ENCODE results near the gene PIGR.
"Not testable (repeated sequence)": the region's sequence is repeated elsewhere in the genome, so short reads cannot be mapped to it uniquely, and the experiment has no call there.

PIGR gene

DNA sequence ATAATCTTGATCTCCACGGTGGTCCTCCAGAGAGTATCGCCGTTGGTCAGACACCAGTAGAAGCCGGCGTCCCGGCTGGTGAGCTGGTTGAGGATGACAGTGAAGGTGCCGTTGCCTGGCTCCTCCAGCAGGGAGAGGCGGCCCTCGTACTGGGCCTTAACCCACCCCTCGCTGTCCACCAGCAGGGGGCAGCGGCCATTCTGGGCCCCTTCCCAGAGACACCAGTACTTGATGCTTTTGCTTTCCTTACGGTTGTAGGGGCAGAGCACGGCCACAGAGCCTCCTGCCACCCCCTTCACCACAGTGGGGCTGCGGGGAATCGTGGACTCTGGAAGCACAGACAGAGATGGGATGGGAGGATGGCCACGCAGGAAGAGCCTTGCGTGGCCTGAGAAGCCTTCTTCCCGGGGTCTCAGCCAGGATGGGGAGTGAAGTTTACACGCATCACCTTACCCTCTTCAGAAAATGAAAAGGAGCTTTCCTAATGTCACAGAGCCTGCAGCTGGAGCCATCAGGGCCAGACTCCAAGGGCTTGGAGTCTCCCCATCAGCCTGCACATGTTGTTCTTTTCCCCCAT is 10.7 kb downstream of the PIGR start:
- DNase-seq (ENCODE audit: low read depth in 4 of 4, low spot score in 1 of 4) = no peak

DNA sequence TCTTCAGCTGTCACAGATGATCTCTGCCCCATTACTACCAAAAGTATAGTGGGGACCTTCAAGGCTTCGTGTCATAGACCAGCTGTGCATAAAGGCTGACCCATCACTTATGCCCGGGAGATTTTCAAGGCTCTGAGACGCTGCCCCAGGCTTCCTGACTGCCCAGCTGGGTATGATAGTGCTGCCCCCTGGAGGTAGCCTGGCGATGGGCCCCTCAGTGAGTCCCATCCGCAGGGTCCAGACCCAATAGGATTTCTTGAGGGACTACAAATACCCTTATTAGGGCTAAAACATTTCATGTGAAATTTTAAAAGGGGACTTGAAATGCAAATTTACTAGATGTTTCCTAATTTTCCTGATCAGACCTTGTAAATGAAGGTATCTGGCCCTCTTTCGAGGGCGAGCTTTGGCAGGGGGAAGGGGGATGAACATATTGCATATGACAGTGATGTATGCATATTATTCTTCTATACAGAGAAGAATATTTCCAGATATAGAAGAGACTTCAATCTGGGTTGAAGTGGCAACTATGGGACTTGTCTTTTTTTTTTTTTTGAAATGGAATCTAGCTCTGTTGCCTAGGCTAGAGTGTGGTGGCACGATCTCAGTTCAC is 12.8 kb downstream of the PIGR start:
- DNase-seq (ENCODE audit: low read depth in 4 of 4, low spot score in 1 of 4) = peak in 3 of 4 experiments; percentile 52 to 59 (median 59)

DNA sequence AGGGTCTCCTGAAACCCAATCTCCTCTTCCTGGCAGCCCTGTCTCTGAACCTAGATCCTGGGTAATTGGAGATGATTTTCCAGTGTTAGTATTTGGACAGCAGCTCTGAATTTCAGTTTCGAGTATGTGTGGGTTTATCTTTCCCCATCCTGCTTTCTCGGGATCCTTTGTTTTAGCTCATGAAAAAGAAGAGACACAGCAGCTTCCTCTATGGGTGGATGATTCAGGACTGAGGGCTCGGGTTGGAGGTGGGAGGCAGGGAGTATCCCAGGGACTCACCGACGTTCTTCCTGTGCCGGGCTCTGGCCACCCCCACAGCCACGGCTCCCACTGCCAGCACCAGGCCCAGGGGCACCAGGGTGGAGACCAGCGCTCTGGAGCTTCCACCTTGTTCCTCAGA is 14.1 kb downstream of the PIGR start:
- DNase-seq (ENCODE audit: low read depth in 4 of 4, low spot score in 1 of 4) = no peak

DNA sequence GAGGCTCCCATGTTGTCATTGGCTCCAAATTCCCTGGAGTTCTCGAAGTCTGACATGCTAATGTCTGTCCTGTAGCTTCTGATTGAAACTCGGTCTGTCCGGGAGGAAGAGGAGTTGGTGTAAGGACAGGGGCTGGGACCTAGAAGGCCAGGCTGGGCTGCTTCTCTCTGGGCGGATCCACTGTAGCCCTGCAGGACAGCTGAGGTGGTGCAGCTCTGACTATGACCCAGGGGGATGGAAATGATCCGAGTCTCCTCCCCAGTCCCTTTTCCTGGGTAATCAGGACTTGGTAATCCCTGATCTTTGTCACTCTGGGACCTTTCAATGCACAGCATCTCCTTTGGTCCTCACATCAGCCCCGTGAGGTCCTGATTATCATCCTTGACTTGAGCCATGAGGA is 14.6 kb downstream of the PIGR start:
- DNase-seq (ENCODE audit: low read depth in 4 of 4, low spot score in 1 of 4) = no peak

DNA sequence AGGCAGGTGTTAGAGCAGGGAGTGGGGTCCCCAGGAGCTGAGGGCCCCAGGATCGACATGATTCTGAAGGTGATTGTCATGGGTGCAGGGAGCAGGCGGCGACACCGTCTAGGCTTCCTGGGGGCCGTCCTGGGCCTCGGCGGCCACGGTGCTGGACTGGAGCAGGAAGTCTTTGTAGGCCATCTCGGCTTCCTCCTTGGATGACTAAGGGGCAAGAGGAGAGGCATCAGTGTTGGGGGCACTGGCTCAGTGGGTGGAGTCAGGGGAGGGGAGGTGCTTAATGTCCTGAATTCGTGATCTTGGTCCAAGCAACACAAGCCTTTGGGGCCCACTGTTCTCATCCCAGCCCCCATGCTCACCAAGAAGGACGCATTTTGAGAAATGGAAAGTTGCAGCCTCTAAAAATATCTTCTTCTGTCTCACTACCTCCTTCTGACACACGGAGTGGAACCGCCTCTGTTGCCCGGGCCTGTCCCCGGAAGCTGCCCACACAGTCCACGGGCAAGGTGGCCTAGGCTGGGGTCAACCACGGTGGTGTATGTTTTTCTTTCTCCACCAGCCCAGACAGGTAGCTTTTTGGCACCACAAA is 16.0 kb downstream of the PIGR start:
- DNase-seq (ENCODE audit: low read depth in 4 of 4, low spot score in 1 of 4) = no peak

DNA sequence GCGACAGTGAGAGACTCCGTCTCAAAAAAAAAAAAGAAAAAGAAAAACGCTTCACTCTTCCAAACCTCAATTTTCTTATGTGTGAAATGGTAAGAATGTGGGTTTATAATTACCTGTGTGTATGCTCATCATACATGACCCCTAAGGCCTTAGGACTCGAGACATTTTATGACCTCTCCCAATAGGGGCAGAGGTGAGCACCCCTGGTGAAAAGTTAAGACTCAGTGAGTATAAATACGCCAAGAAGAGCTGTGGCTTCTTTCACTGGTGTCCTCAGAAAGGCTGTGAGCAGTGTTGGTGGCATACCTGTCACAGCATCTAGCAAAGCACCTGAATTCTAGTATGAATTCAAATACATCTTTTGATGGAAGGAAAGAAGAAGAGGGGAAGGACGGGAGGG is 16.7 kb downstream of the PIGR start:
- no peak for DNase-seq (ENCODE audit: low read depth in 4 of 4, low spot score in 1 of 4)

DNA sequence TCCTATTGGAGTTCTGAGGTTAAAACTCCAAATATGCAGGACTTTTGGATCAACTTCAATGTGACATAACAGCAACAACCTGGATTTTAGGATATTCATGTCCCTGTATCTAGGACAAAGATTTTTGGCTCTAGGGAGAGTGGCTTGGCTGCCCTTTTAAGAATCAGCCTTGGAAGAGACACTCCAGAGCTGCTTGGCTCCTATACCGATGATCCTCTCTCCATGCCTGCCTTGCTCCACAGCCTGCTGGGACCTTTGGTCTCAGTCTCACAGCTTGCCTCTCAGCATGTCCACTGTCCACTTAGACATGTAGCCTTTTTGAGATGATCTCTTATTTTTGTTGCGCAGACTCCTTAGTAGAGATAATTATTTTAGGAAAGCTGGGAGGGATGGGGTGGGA is 20.0 kb downstream of the PIGR start:
- DNase-seq (ENCODE audit: low read depth in 4 of 4, low spot score in 1 of 4) = no peak

DNA sequence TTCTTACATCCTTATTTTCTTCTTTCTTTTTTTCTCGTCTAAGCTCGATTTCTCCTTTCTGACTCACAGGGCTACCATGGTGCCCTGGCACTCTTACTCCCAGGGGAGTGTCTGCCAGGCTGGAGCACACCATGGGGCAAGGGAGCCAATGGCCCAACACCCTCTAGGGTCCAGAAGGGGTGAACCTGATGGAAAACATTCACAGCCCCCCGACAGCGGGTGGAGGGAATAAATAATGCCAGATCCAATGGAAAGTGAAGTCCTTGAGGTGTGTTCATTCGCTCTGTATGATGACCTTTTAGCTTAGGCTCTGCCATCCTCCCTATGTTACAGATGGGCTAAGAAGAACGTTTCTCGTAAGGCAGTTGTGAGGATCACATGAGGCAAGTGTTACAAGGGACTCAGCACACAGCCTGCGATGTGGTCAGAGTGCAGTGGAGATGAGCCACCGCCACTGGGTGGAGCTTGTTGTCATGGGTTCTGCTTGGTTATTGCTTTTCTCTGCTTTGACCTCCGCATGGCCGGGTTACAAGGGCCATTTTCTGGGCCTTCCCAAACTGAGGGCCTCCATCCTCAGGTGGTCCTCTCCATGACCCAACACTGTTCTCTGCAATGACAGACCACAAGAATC is 21.0 kb downstream of the PIGR start:
- no peak for DNase-seq (ENCODE audit: low read depth in 4 of 4, low spot score in 1 of 4)

DNA sequence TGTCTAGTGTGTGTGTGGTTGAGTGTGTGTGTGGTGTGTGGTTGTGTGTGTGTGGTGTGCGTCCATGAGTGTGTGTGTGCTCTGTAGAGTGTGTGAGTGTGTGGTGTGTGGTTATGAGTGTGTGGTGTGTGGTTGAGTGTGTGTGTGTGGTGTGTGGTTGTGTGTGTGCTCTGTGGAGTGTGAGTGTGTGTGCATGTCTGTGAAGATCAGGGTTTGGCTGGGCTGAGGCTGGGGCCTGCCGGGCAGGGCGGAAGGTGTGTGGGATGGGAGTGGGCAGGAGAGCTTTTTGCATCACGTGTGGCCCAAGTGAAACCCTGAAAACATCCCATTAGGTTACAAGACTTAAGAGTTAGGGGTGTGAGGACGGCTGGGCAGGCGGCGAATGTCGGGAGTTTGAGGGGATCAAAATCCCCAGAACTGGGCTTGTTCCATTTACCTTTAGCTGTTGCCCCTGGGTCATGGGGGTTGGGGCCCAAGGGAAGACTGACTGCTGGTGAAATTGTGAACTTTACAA is 21.6 kb downstream of the PIGR start:
- DNase-seq (ENCODE audit: low read depth in 4 of 4, low spot score in 1 of 4) = no peak

DNA sequence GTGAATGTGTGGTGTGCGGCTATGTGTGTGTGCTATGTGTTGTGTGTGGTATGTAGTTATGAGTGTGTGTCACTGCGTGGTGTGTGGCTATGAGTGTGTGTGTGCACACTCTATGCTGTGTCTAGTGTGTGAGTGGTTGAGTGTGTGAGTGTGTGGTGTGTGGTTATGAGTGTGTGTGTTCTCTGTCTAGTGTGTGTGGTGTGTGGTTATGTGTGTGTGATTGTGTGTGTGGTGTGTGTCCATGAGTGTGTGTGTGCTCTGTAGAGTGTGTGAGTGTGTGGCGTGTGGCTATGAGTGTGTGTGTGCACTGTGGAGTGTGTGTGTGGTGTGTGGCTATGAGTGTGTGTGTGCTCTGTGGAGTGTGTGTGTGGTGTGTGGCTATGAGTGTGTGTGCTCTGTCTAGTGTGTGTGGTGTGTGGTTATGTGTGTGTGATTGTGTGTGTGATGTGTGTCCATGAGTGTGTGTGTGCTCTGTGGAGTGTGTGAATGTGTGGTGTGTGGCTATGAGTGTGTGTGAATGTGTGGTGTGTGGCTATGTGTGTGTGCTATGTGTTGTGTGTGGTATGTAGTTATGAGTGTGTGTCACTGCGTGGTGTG is 22.2 kb downstream of the PIGR start:
- DNase-seq (ENCODE audit: low read depth in 4 of 4, low spot score in 1 of 4) = not testable (repeated sequence)

DNA sequence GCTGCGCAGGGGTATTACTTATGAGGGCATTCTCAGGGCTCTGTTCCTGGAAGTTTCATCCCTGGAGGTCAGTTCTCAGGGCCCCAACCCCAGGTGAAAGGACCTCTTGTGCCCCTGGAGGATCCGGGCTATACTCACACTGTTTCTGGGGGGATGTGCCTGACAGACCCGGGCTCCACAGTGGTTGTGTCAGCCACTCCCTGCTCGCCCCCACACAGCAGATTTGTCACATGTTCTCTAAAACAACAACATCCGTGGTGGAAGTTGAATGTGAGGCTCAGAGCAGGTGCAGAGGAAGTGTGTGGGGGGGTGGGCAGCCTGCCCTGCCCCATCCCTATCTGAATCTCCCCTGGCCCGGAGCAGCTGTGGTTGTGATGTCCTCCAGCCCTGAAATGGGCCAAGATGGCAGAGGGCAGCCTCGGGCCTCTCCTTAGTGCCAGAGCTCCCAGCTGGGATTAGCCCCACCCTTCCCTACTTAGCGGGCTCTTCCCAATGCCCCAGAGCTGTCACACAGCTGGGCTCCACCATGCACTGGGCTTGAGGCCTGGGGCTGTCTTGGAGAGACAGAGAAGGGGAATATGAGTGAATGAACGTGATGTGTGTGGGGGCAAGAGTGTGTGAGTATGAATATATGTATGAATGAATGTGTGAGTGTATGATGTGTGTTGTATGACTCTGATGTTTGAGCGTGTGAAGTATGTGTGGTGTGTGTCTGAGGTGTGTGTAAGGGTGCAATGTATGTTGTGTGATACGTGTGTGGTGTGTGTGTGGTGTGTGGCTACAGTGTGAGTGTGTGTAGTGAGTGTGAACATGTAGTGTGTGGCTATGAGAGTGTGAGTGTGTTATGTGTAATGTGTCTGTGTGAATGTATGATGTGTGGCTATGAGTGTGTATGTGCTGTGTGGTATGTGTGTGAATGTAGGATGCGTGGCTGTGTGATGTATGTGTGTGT is 23.0 kb downstream of the PIGR start:
- peak in 2 of 4 experiments; percentile 33 to 54 for DNase-seq (ENCODE audit: low read depth in 4 of 4, low spot score in 1 of 4)

DNA sequence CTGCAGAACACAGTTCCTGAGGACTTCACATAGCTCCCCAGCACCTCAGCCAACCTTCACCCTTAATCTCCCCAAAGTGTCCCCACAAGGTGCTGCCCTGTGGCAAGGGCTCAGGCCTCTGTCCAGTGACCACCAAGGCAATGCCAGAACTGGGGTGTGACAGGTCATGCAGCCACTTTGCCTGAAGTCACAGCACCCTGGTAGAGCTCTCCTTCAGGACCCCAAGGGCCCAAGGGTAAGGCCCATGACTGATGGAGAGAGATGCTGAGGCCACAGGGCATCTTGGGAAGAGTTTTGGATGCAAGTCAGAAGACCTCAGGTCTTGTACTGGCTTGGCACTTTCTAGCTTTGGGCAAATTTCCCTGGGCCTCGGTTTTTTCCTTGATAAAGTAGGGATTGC is 23.7 kb downstream of the PIGR start:
- no peak for DNase-seq (ENCODE audit: low read depth in 4 of 4, low spot score in 1 of 4)

DNA sequence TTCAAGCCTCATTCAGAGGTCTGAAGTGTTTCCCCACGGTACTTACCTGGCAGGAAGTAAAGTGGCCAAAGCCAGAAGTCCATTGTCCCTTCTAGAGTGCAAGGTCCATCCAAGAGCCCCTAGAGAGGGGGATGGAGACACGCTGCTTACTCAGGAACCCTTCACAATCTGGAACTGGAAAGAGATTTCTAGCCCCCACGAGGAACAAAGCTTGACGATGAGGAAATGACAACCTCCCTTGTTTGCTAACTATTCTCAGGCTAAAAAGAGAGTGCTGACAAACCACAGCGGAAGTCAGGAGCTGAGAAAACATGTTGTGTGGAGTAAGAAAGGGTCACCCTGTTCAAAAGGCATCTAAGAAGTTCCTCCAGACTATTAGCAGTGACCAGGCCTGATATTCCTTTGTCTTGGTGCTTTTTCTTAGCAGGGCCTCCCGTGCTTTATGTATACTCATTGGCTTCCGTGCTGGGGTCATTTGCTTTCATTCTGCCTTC is 24.4 kb downstream of the PIGR start, which contains the start of gene FCMR:
Gene FCMR (minus strand): TSS at position 170 of the 494 bp plus-strand sequence. CDS start 87 bp downstream, at position 83.
- no peak for DNase-seq (ENCODE audit: low read depth in 4 of 4, low spot score in 1 of 4)

DNA sequence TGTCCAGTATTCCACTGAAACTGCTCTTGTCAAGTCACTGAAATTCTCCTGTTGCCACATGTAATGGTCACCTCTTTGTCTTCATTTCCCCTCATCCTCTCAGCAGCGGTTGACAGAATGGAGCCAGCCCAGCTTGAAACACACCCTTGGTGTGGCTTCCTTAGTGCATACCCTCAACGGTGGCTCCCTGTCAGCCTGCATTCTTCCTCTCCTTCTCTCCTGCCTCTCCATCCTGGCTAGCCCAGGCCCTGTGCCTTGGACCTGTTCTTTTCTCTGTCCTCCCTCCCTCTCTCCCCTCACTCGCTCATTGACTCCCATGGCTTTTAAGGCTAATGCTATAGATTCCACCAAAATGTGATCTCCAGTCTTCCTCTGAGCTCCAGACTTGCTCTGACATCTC is 28.2 kb downstream of the PIGR start:
- DNase-seq (ENCODE audit: low read depth in 4 of 4, low spot score in 1 of 4) = no peak

DNA sequence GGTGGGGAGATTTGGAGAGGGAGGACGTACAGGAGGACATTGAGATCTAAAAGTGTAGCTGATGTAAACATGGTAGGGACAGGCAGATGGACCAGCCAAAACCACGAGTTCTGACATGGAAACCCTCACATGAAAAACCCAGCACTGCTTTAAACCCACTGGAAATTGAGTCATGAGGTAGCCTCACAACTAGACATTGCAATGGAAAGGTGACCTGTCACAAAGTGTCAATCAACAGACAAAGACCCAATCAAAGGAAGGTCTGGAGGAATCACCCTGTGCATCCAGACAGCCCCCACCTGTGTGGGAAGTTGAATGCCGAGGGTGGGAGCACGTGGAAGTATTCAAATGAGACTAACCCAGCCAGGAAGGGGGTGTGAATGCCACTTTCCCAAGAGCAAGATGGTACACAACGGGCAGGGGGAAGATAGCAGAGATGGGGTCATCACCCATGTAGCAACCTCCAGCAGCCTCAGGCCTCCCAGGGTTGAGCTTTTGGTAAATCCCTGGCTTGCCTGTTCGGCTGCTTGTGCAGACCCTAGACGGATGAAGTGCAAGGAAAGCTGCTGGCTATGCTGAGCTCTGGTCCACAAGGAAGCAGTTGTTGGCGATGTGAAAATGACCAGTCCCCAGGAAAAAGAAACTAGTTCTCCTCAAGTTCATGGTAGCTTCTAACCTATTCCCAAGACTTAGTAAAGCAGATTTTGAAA is 30.1 kb downstream of the PIGR start:
- DNase-seq (ENCODE audit: low read depth in 4 of 4, low spot score in 1 of 4) = no peak

DNA sequence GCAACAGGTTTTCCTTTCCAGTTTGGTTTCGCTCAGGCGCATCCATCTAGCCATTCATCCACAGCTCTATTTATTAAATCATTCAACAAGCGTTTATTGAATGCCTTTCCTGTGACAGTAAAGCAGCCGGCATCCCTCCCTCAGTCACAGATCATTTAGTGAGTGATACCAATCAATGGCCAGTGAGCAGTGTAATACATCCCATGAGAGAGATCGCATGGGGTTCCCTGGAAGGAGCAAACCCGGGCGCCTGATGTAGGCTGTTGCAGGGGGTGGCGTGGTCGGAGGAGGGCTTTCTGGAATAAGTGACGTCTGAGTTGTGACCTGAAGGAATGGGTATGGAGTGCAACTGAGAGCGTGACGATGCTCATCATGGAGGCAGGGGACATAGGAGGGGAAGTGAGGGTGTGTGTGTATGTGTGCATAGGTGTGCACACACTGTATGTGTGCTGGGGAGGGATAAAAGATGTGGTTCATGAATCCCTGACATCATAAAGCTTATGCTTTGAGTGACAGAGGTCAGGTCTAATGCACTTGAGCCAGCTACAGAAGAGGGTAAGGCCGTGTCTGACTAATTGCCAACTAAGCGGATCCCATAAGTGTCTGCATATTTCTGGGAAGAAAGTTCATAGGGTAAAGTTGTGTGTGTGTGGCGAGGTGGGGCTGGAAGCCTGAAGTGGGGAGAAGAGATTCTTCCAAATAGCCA is 31.1 kb downstream of the PIGR start:
- DNase-seq (ENCODE audit: low read depth in 4 of 4, low spot score in 1 of 4) = no peak

DNA sequence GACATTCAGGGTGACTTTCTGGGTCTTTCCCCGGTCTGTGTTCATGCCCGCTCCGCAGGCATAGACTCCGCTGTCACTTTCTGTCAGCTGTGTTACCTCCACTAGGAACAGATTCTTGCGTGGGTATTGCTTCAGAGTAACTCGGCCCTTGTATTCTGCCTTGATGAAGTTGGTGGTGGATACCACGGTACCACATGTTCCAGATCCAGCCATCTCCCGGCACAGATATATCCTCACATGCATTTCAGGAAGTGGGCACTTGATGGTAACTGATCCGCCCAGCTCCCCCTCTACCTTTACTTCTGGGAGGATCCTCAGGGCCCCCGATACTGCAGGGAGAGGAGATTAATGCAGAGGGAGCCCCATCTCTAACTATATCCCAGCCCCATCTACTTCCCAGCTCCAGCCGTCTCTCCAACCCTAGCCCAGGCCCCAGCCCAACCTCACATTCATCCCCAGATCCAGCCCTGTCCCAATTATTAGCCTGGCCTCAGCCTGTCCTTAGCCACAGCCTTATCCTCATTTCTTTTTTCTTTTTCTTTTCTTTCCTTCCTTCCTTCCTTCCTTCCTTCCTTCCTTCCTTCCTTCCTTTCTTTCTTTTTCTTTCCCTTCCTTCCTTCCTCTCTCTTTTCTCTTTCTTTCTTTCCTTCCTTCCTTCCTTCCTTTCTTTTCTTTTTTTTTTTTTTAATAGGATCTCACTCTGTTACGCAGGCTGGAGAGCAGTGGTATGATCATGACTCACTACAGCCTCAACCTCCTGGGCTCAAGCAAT is 32.3 kb downstream of the PIGR start:
- DNase-seq (ENCODE audit: low read depth in 4 of 4, low spot score in 1 of 4) = no peak

DNA sequence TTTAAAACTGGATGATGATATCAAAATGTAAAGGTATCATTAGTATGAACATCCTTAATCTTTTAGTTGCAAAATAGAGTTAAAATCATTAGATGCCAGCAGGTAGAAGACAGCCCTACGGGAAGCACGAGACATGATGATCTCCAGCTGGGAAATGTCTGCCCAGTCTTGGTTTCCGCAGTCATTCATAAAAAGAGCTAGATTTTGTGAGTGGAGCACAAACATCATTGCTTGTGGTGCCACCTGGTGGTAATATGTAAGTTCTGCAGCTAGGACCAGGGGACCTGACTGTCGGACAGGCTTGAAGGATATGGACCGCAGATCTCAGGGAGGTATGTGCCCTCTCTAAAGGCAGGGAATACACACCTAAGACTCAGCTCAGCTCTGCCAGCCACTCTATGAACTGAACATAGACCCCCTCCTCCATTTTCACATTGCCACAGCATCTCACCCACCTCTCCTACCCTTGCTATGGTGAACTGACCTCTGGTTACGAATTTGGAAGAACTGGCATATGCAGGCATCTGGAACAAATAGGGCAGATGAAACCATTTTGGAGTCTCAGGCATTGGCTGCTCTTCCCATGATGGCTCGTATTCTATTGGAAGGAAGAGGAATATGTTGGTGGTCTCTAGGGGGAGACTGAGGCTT is 33.7 kb downstream of the PIGR start:
- no peak for DNase-seq (ENCODE audit: low read depth in 4 of 4, low spot score in 1 of 4)

Measured in stimulated activated CD4-positive, alpha-beta T cell treated with anti-CD3 and anti-CD28 coated beads, Interleukin-1b, Interleukin-23, amount 100 ng/mL, for 24 hours (primary cell).